ENCODE measurements around the gene DLG2. TPM values are rescaled to one million over a fixed set of nuclear protein-coding genes. Genes with fewer than 3 reads are reported as not detected.

Gene DLG2
- total RNA-seq, 1 donor from 2014 or later, result 1.8 TPM

DNA sequence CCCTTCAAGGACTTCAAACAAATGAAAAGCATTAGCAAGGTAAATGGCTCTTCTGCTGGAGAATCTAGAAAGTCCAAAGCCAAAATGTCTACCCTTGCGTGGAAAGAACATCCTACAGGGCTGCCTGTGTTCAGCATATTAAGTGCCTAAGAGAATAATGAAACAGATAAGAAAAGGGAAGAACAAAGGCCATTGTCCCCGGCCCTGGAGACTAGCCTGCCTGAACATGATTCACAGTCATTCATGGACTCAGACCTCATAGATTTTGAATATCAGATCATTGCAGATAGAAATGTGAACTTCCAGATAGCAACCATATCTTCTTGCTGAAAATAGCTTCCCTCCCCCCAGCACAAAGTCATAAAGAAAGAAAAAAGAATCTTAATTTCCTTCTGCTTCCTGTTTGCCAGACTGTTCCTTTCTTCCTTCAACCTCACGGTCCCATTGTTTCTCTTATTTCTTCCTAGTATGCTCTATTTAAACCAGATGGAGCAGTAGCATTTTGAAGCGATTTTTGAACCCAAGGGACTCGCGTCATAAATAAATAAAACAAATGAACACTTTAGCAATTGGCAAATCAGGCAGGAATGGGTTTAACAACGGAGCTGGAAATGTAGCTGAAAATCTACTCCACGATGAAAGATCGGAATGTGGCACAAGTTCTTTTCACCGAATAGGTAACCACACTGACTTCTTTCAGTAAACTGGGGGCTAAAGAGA lies 1932.8 kb downstream of the DLG2 start:
- Histone ChIP-seq H4K20me1 (ENCODE audit: insufficient read depth, low read length) (no peaks in the 10 kb centered on the region), H3K9ac (ENCODE audit: low read length) (no peak overlapping the region), H3K36me3 (ENCODE audit: insufficient read depth, low read length) (no peaks in the 10 kb centered on the region), H3K4me3 (ENCODE audit: insufficient read depth, low read depth, low read length) (no peak overlapping the region), H3K4me1 (ENCODE audit: insufficient read depth, low read length) (no peaks in the 10 kb centered on the region), H3K9me3 (ENCODE audit: insufficient read depth, low read depth, low read length) (no peaks in the 10 kb centered on the region), H3K79me2 (ENCODE audit: insufficient read depth, low read length) (no peaks in the 10 kb centered on the region), H3K27me3 (ENCODE audit: insufficient read depth, low read length) (no peaks in the 10 kb centered on the region), H3K4me2 (ENCODE audit: low read length) (no peak overlapping the region), H3K27ac (ENCODE audit: low read depth, low read length) (no peak overlapping the region), H2AFZ (ENCODE audit: low read depth, low read length) (no peak overlapping the region)
- Mint-ChIP-seq H3K36me3 (ENCODE audit: low read depth, unreplicated experiment) (no peaks in the 10 kb centered on the region), H3K27me3 (ENCODE audit: low read depth, unreplicated experiment) (no peaks in the 10 kb centered on the region), H3K4me1 (ENCODE audit: low read depth, unreplicated experiment) (peaks cover 7% of the 10 kb centered on the region), H3K9me3 (ENCODE audit: unreplicated experiment) (no peaks in the 10 kb centered on the region), H3K27ac (ENCODE audit: unreplicated experiment) (no peak overlapping the region), H3K4me3 (ENCODE audit: unreplicated experiment) (no peak overlapping the region)
- no peak for TF ChIP-seq EZH2 (IDR thresholded peaks at IDR 0.05; ENCODE audit: insufficient read depth, low read length)
- TF ChIP-seq, protein P1, sequence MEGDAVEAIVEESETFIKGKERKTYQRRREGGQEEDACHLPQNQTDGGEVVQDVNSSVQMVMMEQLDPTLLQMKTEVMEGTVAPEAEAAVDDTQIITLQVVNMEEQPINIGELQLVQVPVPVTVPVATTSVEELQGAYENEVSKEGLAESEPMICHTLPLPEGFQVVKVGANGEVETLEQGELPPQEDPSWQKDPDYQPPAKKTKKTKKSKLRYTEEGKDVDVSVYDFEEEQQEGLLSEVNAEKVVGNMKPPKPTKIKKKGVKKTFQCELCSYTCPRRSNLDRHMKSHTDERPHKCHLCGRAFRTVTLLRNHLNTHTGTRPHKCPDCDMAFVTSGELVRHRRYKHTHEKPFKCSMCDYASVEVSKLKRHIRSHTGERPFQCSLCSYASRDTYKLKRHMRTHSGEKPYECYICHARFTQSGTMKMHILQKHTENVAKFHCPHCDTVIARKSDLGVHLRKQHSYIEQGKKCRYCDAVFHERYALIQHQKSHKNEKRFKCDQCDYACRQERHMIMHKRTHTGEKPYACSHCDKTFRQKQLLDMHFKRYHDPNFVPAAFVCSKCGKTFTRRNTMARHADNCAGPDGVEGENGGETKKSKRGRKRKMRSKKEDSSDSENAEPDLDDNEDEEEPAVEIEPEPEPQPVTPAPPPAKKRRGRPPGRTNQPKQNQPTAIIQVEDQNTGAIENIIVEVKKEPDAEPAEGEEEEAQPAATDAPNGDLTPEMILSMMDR (IDR thresholded peaks at IDR 0.05; ENCODE audit: insufficient read depth, low read depth, low read length), result no peak
- no peak for DNase-seq (ENCODE audit: low read depth)
- FAIRE-seq, result no peak

DNA sequence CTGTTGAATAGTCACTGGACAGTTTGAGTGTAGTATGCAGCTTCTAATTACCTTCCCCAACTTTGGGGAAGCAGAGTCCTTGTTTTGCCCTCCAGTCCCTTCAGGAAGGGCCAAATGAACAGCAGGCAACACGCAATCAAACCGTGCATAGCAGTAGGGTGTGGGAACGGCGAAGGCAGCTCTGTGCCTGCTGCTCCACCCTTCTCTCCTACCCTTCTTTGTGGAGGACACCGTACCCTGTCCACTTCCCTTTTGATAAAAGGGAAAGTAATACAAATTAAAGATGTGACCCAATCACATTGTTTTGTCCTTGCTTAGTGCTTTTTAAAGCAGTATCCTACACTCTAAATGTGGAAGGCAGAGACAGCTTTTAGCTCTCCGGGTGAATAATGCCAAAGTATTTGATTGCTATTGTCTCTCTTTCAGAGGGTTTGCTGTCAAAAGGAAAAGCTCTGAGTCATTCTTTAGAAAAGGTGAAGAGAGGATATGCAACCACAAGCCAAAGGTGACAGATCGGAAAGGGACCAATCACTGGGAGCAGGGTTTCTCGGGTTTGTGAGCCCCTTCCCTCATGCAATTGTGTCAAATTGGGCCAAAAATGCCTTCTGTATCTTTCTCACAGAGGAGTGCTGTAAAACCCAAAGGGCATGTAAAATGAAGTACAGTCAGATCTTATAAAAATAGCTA lies 1933.7 kb downstream of the DLG2 start:
- no peaks in the 10 kb centered on the region for H3K27me3 ChIP-seq (ENCODE audit: insufficient read depth, low read length)
- no peaks in the 10 kb centered on the region for H3K36me3 ChIP-seq (ENCODE audit: insufficient read depth, low read length)
- DNase-seq (ENCODE audit: low read depth), result no peak
- H3K4me3 ChIP-seq (ENCODE audit: insufficient read depth, low read depth, low read length), result no peak overlapping the region
- no peak overlapping the region for H3K27ac Mint-ChIP-seq (ENCODE audit: unreplicated experiment)
- no peaks in the 10 kb centered on the region for H3K27me3 Mint-ChIP-seq (ENCODE audit: low read depth, unreplicated experiment)
- no peak overlapping the region for H2AFZ ChIP-seq (ENCODE audit: low read depth, low read length)
- H3K4me1 Mint-ChIP-seq (ENCODE audit: low read depth, unreplicated experiment), result peaks cover 9% of the 10 kb centered on the region
- no peaks in the 10 kb centered on the region for H3K9me3 ChIP-seq (ENCODE audit: insufficient read depth, low read depth, low read length)
- no peaks in the 10 kb centered on the region for H4K20me1 ChIP-seq (ENCODE audit: insufficient read depth, low read length)
- H3K27ac ChIP-seq (ENCODE audit: low read depth, low read length), result no peak overlapping the region
- H3K4me1 ChIP-seq (ENCODE audit: insufficient read depth, low read length), result no peaks in the 10 kb centered on the region
- no peaks in the 10 kb centered on the region for H3K79me2 ChIP-seq (ENCODE audit: insufficient read depth, low read length)
- H3K9ac ChIP-seq (ENCODE audit: low read length), result no peak overlapping the region
- no peak overlapping the region for H3K4me3 Mint-ChIP-seq (ENCODE audit: unreplicated experiment)
- H3K9me3 Mint-ChIP-seq (ENCODE audit: unreplicated experiment), result no peaks in the 10 kb centered on the region
- FAIRE-seq, result no peak
- no peaks in the 10 kb centered on the region for H3K36me3 Mint-ChIP-seq (ENCODE audit: low read depth, unreplicated experiment)
- TF ChIP-seq, protein P1 (IDR thresholded peaks at IDR 0.05; ENCODE audit: insufficient read depth, low read depth, low read length), result no peak
- no peak for TF ChIP-seq EZH2 (IDR thresholded peaks at IDR 0.05; ENCODE audit: insufficient read depth, low read length)
- H3K4me2 ChIP-seq (ENCODE audit: low read length), result no peak overlapping the region

DNA sequence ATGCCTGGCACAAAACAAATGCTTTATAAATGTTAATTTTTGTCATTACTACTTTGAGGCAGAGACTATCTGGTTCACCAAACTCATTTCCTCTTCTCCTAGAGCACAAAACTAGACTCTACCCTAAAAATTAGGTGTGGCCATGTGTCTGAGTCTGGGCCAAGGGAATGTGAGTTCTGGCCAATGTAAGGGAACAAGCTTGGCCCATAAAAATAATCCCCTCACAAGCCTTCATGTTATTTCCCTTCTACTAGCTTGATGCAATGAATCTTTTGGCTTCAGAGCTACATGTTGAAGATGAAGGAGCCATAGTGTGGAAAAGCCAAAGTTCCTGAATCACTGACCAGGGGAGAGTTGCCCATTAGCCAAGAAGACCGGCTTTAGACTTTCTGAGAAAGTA lies 1934.5 kb downstream of the DLG2 start:
- Histone ChIP-seq H3K27ac (ENCODE audit: low read depth, low read length) (no peak overlapping the region), H3K4me2 (ENCODE audit: low read length) (no peak overlapping the region), H3K9me3 (ENCODE audit: insufficient read depth, low read depth, low read length) (no peaks in the 10 kb centered on the region), H3K4me3 (ENCODE audit: insufficient read depth, low read depth, low read length) (no peak overlapping the region), H3K79me2 (ENCODE audit: insufficient read depth, low read length) (no peaks in the 10 kb centered on the region), H3K9ac (ENCODE audit: low read length) (no peak overlapping the region), H3K4me1 (ENCODE audit: insufficient read depth, low read length) (no peaks in the 10 kb centered on the region), H2AFZ (ENCODE audit: low read depth, low read length) (no peak overlapping the region), H3K27me3 (ENCODE audit: insufficient read depth, low read length) (no peaks in the 10 kb centered on the region), H4K20me1 (ENCODE audit: insufficient read depth, low read length) (no peaks in the 10 kb centered on the region), H3K36me3 (ENCODE audit: insufficient read depth, low read length) (no peaks in the 10 kb centered on the region)
- H3K27ac Mint-ChIP-seq (ENCODE audit: unreplicated experiment), result no peak overlapping the region
- TF ChIP-seq, protein P1 (IDR thresholded peaks at IDR 0.05; ENCODE audit: insufficient read depth, low read depth, low read length), result no peak
- TF ChIP-seq EZH2 (IDR thresholded peaks at IDR 0.05; ENCODE audit: insufficient read depth, low read length), result no peak
- no peaks in the 10 kb centered on the region for H3K36me3 Mint-ChIP-seq (ENCODE audit: low read depth, unreplicated experiment)
- peaks cover 9% of the 10 kb centered on the region for H3K4me1 Mint-ChIP-seq (ENCODE audit: low read depth, unreplicated experiment)
- DNase-seq (ENCODE audit: low read depth) (no peak), FAIRE-seq (no peak)
- no peaks in the 10 kb centered on the region for H3K27me3 Mint-ChIP-seq (ENCODE audit: low read depth, unreplicated experiment)
- H3K9me3 Mint-ChIP-seq (ENCODE audit: unreplicated experiment), result no peaks in the 10 kb centered on the region
- no peak overlapping the region for H3K4me3 Mint-ChIP-seq (ENCODE audit: unreplicated experiment)
